Adrenal gland (tissue), 5 donors: ENCODE data around the gene NCR3LG1.

Experiments used
- CTCF ChIP-seq, 6 experiments: fragments of 450-650 bp in 4 of 6; fragments of 200-600 bp in 2 of 6; sonication (generic) in 1 of 6; IDR thresholded peaks; 1 replicate in 5 of 6; 2 replicates in 1 of 6; pipeline versions ENCODE4 v1.5.1 to v1.8.0; 2016 to 2021; ENCODE audit warnings: antibody characterized with exemption in 6 of 6, mild to moderate bottlenecking in 2 of 6, moderate library complexity in 1 of 6
- POLR2A ChIP-seq, 2 donors: fragments of 450-650 bp; IDR thresholded peaks; one replicate each; pipeline ENCODE4 v1.6.1; 2017; ENCODE audit warnings: antibody characterized with exemption in 2 of 2, mild to moderate bottlenecking in 2 of 2, moderate library complexity in 1 of 2
- donor health status: DM: no; HTN: no; CAD: no.

- no peak for TF ChIP-seq CTCF (IDR thresholded peaks at IDR 0.05)
- TF ChIP-seq POLR2A (IDR thresholded peaks at IDR 0.05): no peak
Measured at GRCh38 chr11:17418444-17419081, 67.0 kb downstream of the NCR3LG1 start.
